GM12891 (cell line): ENCODE measurements around the gene MORC4.

Experiments used
- DNase-seq: peaks from one replicate; pipeline ENCODE4 v3.0.0; 2011; ENCODE audit warnings: low spot score; ENCODE audit not compliant: insufficient read length
- FAIRE-seq: peaks from 2 replicates; lab custom pipeline; 2011; peaks lifted over from hg19 to GRCh38; lab: Jason Lieb, UNC
- PAX5 ChIP-seq: IDR thresholded peaks from 2 replicates; pipeline ENCODE4 v1.6.1; 2011; ENCODE audit warnings: low read length, moderate library complexity, mild to moderate bottlenecking; ENCODE audit not compliant: insufficient read depth, severe bottlenecking
- POLR2A ChIP-seq: IDR thresholded peaks from 2 replicates; pipeline ENCODE4 v1.6.1; 2011; ENCODE audit warnings: low read depth, low read length, control low read depth
- POLR2AphosphoS5 ChIP-seq: IDR thresholded peaks from 2 replicates; pipeline ENCODE4 v1.6.1; 2011; ENCODE audit warnings: low read depth, low read length, control low read depth
- POU2F2 ChIP-seq: IDR thresholded peaks from 2 replicates; pipeline ENCODE4 v1.6.1; 2011; ENCODE audit warnings: low read depth, mild to moderate bottlenecking, control low read depth, low read length, moderate library complexity
- SPI1 ChIP-seq: IDR thresholded peaks from 2 replicates; pipeline ENCODE4 v1.6.1; 2011; ENCODE audit warnings: low read depth, low read length, control low read depth
- TAF1 ChIP-seq: IDR thresholded peaks from 2 replicates; pipeline ENCODE4 v1.6.1; 2011; ENCODE audit warnings: low read depth, low read length, control low read depth

Gene MORC4

GRCh38 chrX:106952988-106953387 lies 47.0 kb downstream of the MORC4 start:
- FAIRE-seq (no peak), DNase-seq (no peak)
- TF ChIP-seq PAX5 = no peak
- TF ChIP-seq POU2F2 = no peak
- TF ChIP-seq SPI1 = no peak
- no peak for TF ChIP-seq POLR2A
- no peak for TF ChIP-seq POLR2AphosphoS5
- TF ChIP-seq TAF1 = no peak

GRCh38 chrX:106952538-106952937 lies 47.5 kb downstream of the MORC4 start:
- no peak for FAIRE-seq

GRCh38 chrX:106952089-106952488 lies 47.9 kb downstream of the MORC4 start:
- no peak for FAIRE-seq
- no peak for DNase-seq
- TF ChIP-seq PAX5 (no peak), POLR2AphosphoS5 (no peak), POU2F2 (no peak), POLR2A (no peak), TAF1 (no peak), SPI1 (no peak)

More at GRCh38 chrX:106952538-106952937, 47.5 kb downstream of the MORC4 start:
- TF ChIP-seq POU2F2 (no peak), SPI1 (no peak), TAF1 (no peak)
- no peak for DNase-seq

GRCh38 chrX:106951230-106951629 lies 48.8 kb downstream of the MORC4 start:
- DNase-seq = no peak
- TF ChIP-seq SPI1 = no peak
- TF ChIP-seq POU2F2 = no peak
- no peak for TF ChIP-seq PAX5
- no peak for FAIRE-seq

GRCh38 chrX:106950381-106950780 lies 49.6 kb downstream of the MORC4 start:
- FAIRE-seq (no peak), DNase-seq (no peak)
- TF ChIP-seq TAF1 (no peak), POLR2A (no peak), POU2F2 (no peak), POLR2AphosphoS5 (no peak), PAX5 (no peak), SPI1 (no peak)

- DNase-seq (no peak), FAIRE-seq (no peak)
- TF ChIP-seq POLR2A (no peak), POU2F2 (no peak), POLR2AphosphoS5 (no peak), SPI1 (no peak), PAX5 (no peak), TAF1 (no peak)
Observed at GRCh38 chrX:106949366-106949765, 50.6 kb downstream of the MORC4 start.

- no peak for DNase-seq
- TF ChIP-seq PAX5 (no peak), POLR2AphosphoS5 (no peak), TAF1 (no peak), POU2F2 (no peak), SPI1 (no peak), POLR2A (no peak)
- FAIRE-seq = no peak
Observed at GRCh38 chrX:106948641-106949040, 51.4 kb downstream of the MORC4 start.

GRCh38 chrX:106946464-106946863 lies 53.5 kb downstream of the MORC4 start:
- TF ChIP-seq POU2F2 (no peak), POLR2AphosphoS5 (no peak), SPI1 (no peak), POLR2A (no peak), TAF1 (no peak), PAX5 (no peak)
- DNase-seq (no peak), FAIRE-seq (no peak)

- DNase-seq = no peak
- TF ChIP-seq POU2F2 (no peak), POLR2A (no peak), PAX5 (no peak), SPI1 (no peak), POLR2AphosphoS5 (no peak), TAF1 (no peak)
- FAIRE-seq = no peak
Observed at GRCh38 chrX:106940068-106940467, 59.9 kb downstream of the MORC4 start.

GRCh38 chrX:106939566-106939965 lies 60.4 kb downstream of the MORC4 start:
- no peak for TF ChIP-seq TAF1
- TF ChIP-seq POLR2AphosphoS5 = no peak
- TF ChIP-seq POU2F2 = no peak
- TF ChIP-seq SPI1 = no peak
- no peak for TF ChIP-seq POLR2A
- no peak for TF ChIP-seq PAX5
- DNase-seq (no peak), FAIRE-seq (no peak)

- DNase-seq = no peak
- TF ChIP-seq POLR2A (no peak), TAF1 (no peak)
- no peak for FAIRE-seq
Observed at GRCh38 chrX:106936246-106936645, 63.8 kb downstream of the MORC4 start.
